SK-N-SH (cell line): ENCODE results near the gene SPIN3.

ENCODE experiments used
- CTCF ChIP-seq: fragments of 200-600 bp; sonication (generic); IDR thresholded peaks from 2 replicates; pipeline ENCODE4 v1.6.1; 2017; ENCODE audit warnings: antibody characterized with exemption, mild to moderate bottlenecking, moderate library complexity
- EZH2phosphoT487 ChIP-seq: fragments of 200-600 bp; sonication (generic); IDR thresholded peaks from 2 replicates; pipeline ENCODE4 v1.6.1; 2017; ENCODE audit warnings: low read depth, mixed run types, mild to moderate bottlenecking, antibody characterized with exemption, moderate library complexity, borderline replicate concordance
- POLR2AphosphoS5 ChIP-seq: IDR thresholded peaks from 2 replicates; pipeline ENCODE4 v1.6.1; 2012; ENCODE audit warnings: low read depth, low read length
- RAD21 ChIP-seq: IDR thresholded peaks from 2 replicates; pipeline ENCODE4 v1.6.1; 2012; ENCODE audit warnings: mild to moderate bottlenecking, low read length

- TF ChIP-seq CTCF (no peak), RAD21 (no peak), POLR2AphosphoS5 (no peak), EZH2phosphoT487 (no peak)
Observed at GRCh38 chrX:56943264-56943663, 52.1 kb downstream of the SPIN3 start.
